Stimulated activated CD4-positive, alpha-beta T cell treated with anti-CD3 and anti-CD28 coated beads, Interleukin-4, amount 100 ng/mL, for 48 hours (primary cell): Measurements from ENCODE around the gene PABPC5.

Source experiments
- DNase-seq, 2 donors: peaks; one replicate each; pipeline ENCODE4 v3.0.0-alpha.2; 2020; ENCODE audit warnings: low read depth in 2 of 2

PABPC5 gene

GRCh38 chrX:91434351-91435168 is at the start of gene PABPC5:
TSS of gene PABPC5 (plus strand) at chrX:91434839. CDS start at chrX:91435578, 739 bp downstream.
- no peak for DNase-seq

GRCh38 chrX:91389026-91389425 is 45.6 kb upstream of the PABPC5 start:
- no peak for DNase-seq

GRCh38 chrX:91414713-91415112 is 19.9 kb upstream of the PABPC5 start:
- no peak for DNase-seq

GRCh38 chrX:91435395-91435794 is 756 bp downstream of the PABPC5 start:
- DNase-seq: no peak
